K562 (cell line): ENCODE measurements around the gene CFAP251. TPM values are rescaled to one million over a fixed set of nuclear protein-coding genes. Genes with fewer than 3 reads are reported as not detected.
A peak's percentile ranks its signal among the peaks of the same experiment; 100 is the strongest.

Source experiments
- CTCF ChIP-seq, 3 experiments: IDR thresholded peaks in 2 of 3; conservative IDR thresholded peaks in 1 of 3; 2 replicates each; pipeline ENCODE4 v1.5.1; 2011 to 2012; ENCODE audit warnings: low read length in 3 of 3, mild to moderate bottlenecking in 3 of 3, control low read depth in 2 of 3, improper control_type of control experiment in 1 of 3, inconsistent platforms in 1 of 3, low read depth in 1 of 3, mixed read lengths in 1 of 3, moderate library complexity in 1 of 3; ENCODE audit not compliant: insufficient read depth in 2 of 3
- HEY1 ChIP-seq: fragments of 250-450 bp; sonication (Bioruptor Pico); IDR thresholded peaks from 2 replicates; pipeline ENCODE4 v1.5.0; 2020; ENCODE audit warnings: mild to moderate bottlenecking, moderate library complexity, borderline replicate concordance
- MAZ ChIP-seq, 2 experiments: fragments of 450-650 bp in 1 of 2; sonication (generic) in 1 of 2; formaldehyde crosslinking; IDR thresholded peaks in 1 of 2; conservative IDR thresholded peaks in 1 of 2; 2 replicates each; pipeline versions ENCODE4 v1.4.0 to v1.5.0; 2020; ENCODE audit warnings: mild to moderate bottlenecking in 1 of 2, missing genetic modification reagents in 1 of 2
- NFE2L1 ChIP-seq: fragments of 450-650 bp; IDR thresholded peaks from 2 replicates; pipeline ENCODE4 v1.6.1; 2016; ENCODE audit warnings: missing genetic modification characterization, low read depth, mild to moderate bottlenecking, missing compliant biosample characterization, moderate library complexity, borderline replicate concordance
- NR1H2 ChIP-seq: sonication (generic); formaldehyde crosslinking; IDR thresholded peaks from 2 replicates; pipeline ENCODE4 v1.4.0; 2020; ENCODE audit warnings: mild to moderate bottlenecking, missing genetic modification reagents
- NR2C2 ChIP-seq, 2 experiments: fragments of 200-800 bp in 1 of 2; sonication (Bioruptor generic) in 1 of 2; sonication (generic) in 1 of 2; formaldehyde crosslinking in 1 of 2; IDR thresholded peaks; 2 replicates each; pipeline versions ENCODE4 v1.6.1 to v1.8.0; 2016 to 2022; ENCODE audit warnings: mild to moderate bottlenecking in 1 of 2, missing compliant biosample characterization in 1 of 2, missing genetic modification characterization in 1 of 2, missing genetic modification reagents in 1 of 2
- RHOXF2B ChIP-seq: fragments of 250-450 bp; sonication (Bioruptor Pico); conservative IDR thresholded peaks from 2 replicates; pipeline ENCODE4 v1.5.1; 2021
- SAFB ChIP-seq: fragments of 200-400 bp; formaldehyde crosslinking; IDR thresholded peaks from 2 replicates; pipeline ENCODE4 v1.6.1; 2017; ENCODE audit warnings: low read depth, low read length, borderline replicate concordance
- ZNF431 ChIP-seq: sonication (generic); formaldehyde crosslinking; IDR thresholded peaks from 2 replicates; pipeline ENCODE4 v1.8.0; 2022; ENCODE audit warnings: mild to moderate bottlenecking, missing genetic modification reagents
- ZNF507 ChIP-seq: conservative IDR thresholded peaks from 2 replicates; pipeline ENCODE4 v1.6.1; 2017; ENCODE audit warnings: missing genetic modification characterization, missing compliant biosample characterization
- ZNF766 ChIP-seq: fragments of 200-800 bp; sonication (Bioruptor generic); conservative IDR thresholded peaks from 2 replicates; pipeline ENCODE4 v1.6.1; 2016; ENCODE audit warnings: missing genetic modification characterization, missing compliant biosample characterization
- polyA plus RNA-seq, 8 experiments: library from polyadenylated mRNA; depleted of rRNA in 4 of 8; stranded (reverse) in 5 of 8; unstranded in 3 of 8; fragments of >200 nt; fragmentation: Nextera tagmentation in 2 of 8; fragmentation: Illumina TruSeq in 1 of 8; extraction: Ambion mirVana in 2 of 8; extraction: Trizol in 1 of 8; gene quantifications; 2 replicates each; pipeline versions ENCODE4 v1.2.1 to v1.2.3, GENCODE V29; 2011 to 2014; ENCODE audit warnings: inconsistent platforms in 1 of 8, missing spikeins in 1 of 8
- total RNA-seq, 7 experiments: library from RNA; depleted of rRNA in 6 of 7; stranded (reverse); fragments of >200 nt in 6 of 7; fragmentation: Illumina TruSeq in 2 of 7; extraction: Trizol in 2 of 7; gene quantifications; 2 replicates each; pipeline versions ENCODE4 v1.2.1 to v1.2.3, GENCODE V29; 2011 to 2021; ENCODE audit warnings: low replicate concordance in 1 of 7

Gene CFAP251
- total and polyA plus RNA-seq, 9 of the 15 experiments (the other 6 are each of a cell fraction or from before 2014, with no cell fraction given), result 16.6 to 31.0 (median 19.1) TPM

DNA sequence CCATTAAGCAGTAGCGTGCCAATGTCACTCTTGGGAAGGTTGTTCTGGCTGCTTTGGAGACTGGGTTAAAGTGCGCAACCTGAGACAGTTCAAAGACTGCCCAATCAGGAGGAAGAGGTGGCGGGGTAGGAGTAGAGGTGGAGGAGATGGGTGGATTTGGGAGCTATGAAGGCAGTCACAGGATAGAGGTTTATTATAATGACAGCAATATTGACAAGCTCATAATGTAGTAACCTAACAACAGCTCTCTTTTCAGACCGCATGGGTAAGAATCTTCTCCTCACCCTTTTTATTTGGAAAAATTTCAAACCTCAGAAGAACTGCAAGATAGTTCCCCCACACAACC lies 35.1 kb upstream of the CFAP251 start (continued):
- TF ChIP-seq NFE2L1 (no peak), HEY1 (CRISPR knock-in tag) (no peak), CTCF (IDR thresholded peaks at IDR 0.05 in 2 of 3, conservative IDR thresholded peaks at IDR 0.05 in 1 of 3; ENCODE audit: insufficient read depth in 2 of 3, low read depth in 1 of 3, low read length in 3 of 3) (no peak), SAFB (no peak), NR2C2 (CRISPR knock-in tag; IDR thresholded peaks at IDR 0.05) (no peak), NR2C2 (tag; IDR thresholded peaks at IDR 0.05) (peak; percentile 44; the same call in 1 of the 2 replicates), ZNF431 (CRISPR knock-in tag) (no peak), NR1H2 (no peak), ZNF507 (tag) (no peak), RHOXF2B (CRISPR knock-in tag) (no peak), ZNF766 (0 out of 2 replicates have a peak, but pooled peaks have one; percentile 56), MAZ (CRISPR knock-in tag; conservative IDR thresholded peaks at IDR 0.05 in 1 of 2, IDR thresholded peaks at IDR 0.05 in 1 of 2) (no peak)
